Measurements from ENCODE around the gene LTA4H. TPM values are rescaled to one million over a fixed set of nuclear protein-coding genes. Genes with fewer than 3 reads are reported as not detected.
A peak's percentile ranks its signal among the peaks of the same experiment; 100 is the strongest.

LTA4H gene
- 10 to 100 TPM; 45.5 to 66.8 TPM for total RNA-seq
- polyA plus RNA-seq, result 10 to 100 TPM; 52.1 to 56.8 TPM
- long read RNA-seq, donor 1, transcript LTA4H-201 (19 exons, 2,139 nt), result major isoform, 212 of 263 reads
- long read RNA-seq, donor 1, partial matches to known transcripts, result 12 of 263 reads
- long read RNA-seq, donor 1, other reads (novel, unspliced or antisense), result 39 of 263 reads
- long read RNA-seq, donor 2, transcript LTA4H-201 (19 exons, 2,139 nt), result major isoform, 22 of 35 reads
- long read RNA-seq, donor 2, partial matches to known transcripts, result 3 of 35 reads
- long read RNA-seq, donor 2, other reads (novel, unspliced or antisense), result 10 of 35 reads

- Histone ChIP-seq H3K4me3 (ENCODE audit: low read length in 2 of 2) (peak within 1 kb of the TSS; percentile 73 to 81), H3K27ac (ENCODE audit: low read depth in 1 of 2, low read length in 2 of 2) (peak within 1 kb of the TSS in 1 of 2 donors; percentile 49), H3K9me3 (ENCODE audit: control insufficient read depth, low read length) (no peaks in the 10 kb centered on the region), H3K27me3 (ENCODE audit: control insufficient read depth in 1 of 2, insufficient read depth in 2 of 2, low read length in 1 of 2) (no peaks in the 10 kb centered on the region), H3K36me3 (ENCODE audit: control insufficient read depth in 1 of 2, insufficient read depth in 2 of 2, low read length in 1 of 2) (no peaks in the 10 kb centered on the region), H3K4me1 (ENCODE audit: control insufficient read depth in 1 of 2, insufficient read depth in 2 of 2, low read length in 2 of 2) (peaks cover 0 to 1% of the 10 kb centered on the region in 2 donors)
- ATAC-seq (ENCODE audit: low FRiP score), result peak; percentile 100
- WGBS, 2 donors, result 0 to 1% methylated on average over 54 to 55 of the region's 55 CpGs
- peak; percentile 97 to 98 for DNase-seq
- intact Hi-C loops (cut with DNase I), result no loop called here
Measured at GRCh38 chr12:96035283-96036236, at the start of gene LTA4H. TSS of gene LTA4H (minus strand) at chr12:96035587. CDS start at chr12:96035519, 68 bp downstream.

GRCh38 chr12:96084624-96085023 is 49.2 kb upstream of the LTA4H start:
- ATAC-seq (ENCODE audit: low FRiP score) (no peak), DNase-seq (no peak)
- Histone ChIP-seq H3K4me1 (ENCODE audit: control insufficient read depth in 1 of 2, insufficient read depth in 2 of 2, low read length in 2 of 2) (no peaks in the 10 kb centered on the region), H3K4me3 (ENCODE audit: low read length in 2 of 2) (no peak overlapping the region), H3K9me3 (ENCODE audit: control insufficient read depth, low read length) (no peaks in the 10 kb centered on the region), H3K27me3 (ENCODE audit: control insufficient read depth in 1 of 2, insufficient read depth in 2 of 2, low read length in 1 of 2) (no peaks in the 10 kb centered on the region), H3K27ac (ENCODE audit: low read depth in 1 of 2, low read length in 2 of 2) (no peak overlapping the region), H3K36me3 (ENCODE audit: control insufficient read depth in 1 of 2, insufficient read depth in 2 of 2, low read length in 1 of 2) (no peaks in the 10 kb centered on the region)
- 97 to 98% methylated on average over 2 of the region's 2 CpGs for WGBS, 2 donors
- intact Hi-C loops (cut with DNase I), result no loop called here

GRCh38 chr12:96083020-96083719 is 47.8 kb upstream of the LTA4H start:
- no peak overlapping the region for H3K27ac ChIP-seq (ENCODE audit: low read depth in 1 of 2, low read length in 2 of 2)
- H3K36me3 ChIP-seq (ENCODE audit: control insufficient read depth in 1 of 2, insufficient read depth in 2 of 2, low read length in 1 of 2), result no peaks in the 10 kb centered on the region
- WGBS, 2 donors, result 92 to 93% methylated on average over 9 of the region's 9 CpGs
- H3K27me3 ChIP-seq (ENCODE audit: control insufficient read depth in 1 of 2, insufficient read depth in 2 of 2, low read length in 1 of 2), result no peaks in the 10 kb centered on the region
- H3K9me3 ChIP-seq (ENCODE audit: control insufficient read depth, low read length), result no peaks in the 10 kb centered on the region
- H3K4me3 ChIP-seq (ENCODE audit: low read length in 2 of 2), result no peak overlapping the region
- intact Hi-C loops (cut with DNase I), result no loop called here
- ATAC-seq (ENCODE audit: low FRiP score) (no peak), DNase-seq (no peak)
- no peaks in the 10 kb centered on the region for H3K4me1 ChIP-seq (ENCODE audit: control insufficient read depth in 1 of 2, insufficient read depth in 2 of 2, low read length in 2 of 2)

- WGBS, 2 donors, result 92 to 96% methylated on average over 3 of the region's 3 CpGs
- ATAC-seq (ENCODE audit: low FRiP score), result no peak
- no peaks in the 10 kb centered on the region for H3K36me3 ChIP-seq (ENCODE audit: control insufficient read depth in 1 of 2, insufficient read depth in 2 of 2, low read length in 1 of 2)
- intact Hi-C loops (cut with DNase I), result no loop called here
- no peak overlapping the region for H3K27ac ChIP-seq (ENCODE audit: low read depth in 1 of 2, low read length in 2 of 2)
- DNase-seq, result no peak
- no peaks in the 10 kb centered on the region for H3K4me1 ChIP-seq (ENCODE audit: control insufficient read depth in 1 of 2, insufficient read depth in 2 of 2, low read length in 2 of 2)
- H3K9me3 ChIP-seq (ENCODE audit: control insufficient read depth, low read length), result no peaks in the 10 kb centered on the region
- H3K4me3 ChIP-seq (ENCODE audit: low read length in 2 of 2), result no peak overlapping the region
- no peaks in the 10 kb centered on the region for H3K27me3 ChIP-seq (ENCODE audit: control insufficient read depth in 1 of 2, insufficient read depth in 2 of 2, low read length in 1 of 2)
Measured at GRCh38 chr12:96081596-96081995, 46.2 kb upstream of the LTA4H start.

- ATAC-seq (ENCODE audit: low FRiP score), result peak; percentile 82
- H3K4me3 ChIP-seq (ENCODE audit: low read length in 2 of 2), result no peak overlapping the region
Measured at GRCh38 chr12:96078231-96079135, 43.1 kb upstream of the LTA4H start.

GRCh38 chr12:96077081-96077480 is 41.7 kb upstream of the LTA4H start:
- Histone ChIP-seq H3K4me3 (ENCODE audit: low read length in 2 of 2) (no peak overlapping the region), H3K27me3 (ENCODE audit: control insufficient read depth in 1 of 2, insufficient read depth in 2 of 2, low read length in 1 of 2) (no peaks in the 10 kb centered on the region), H3K27ac (ENCODE audit: low read depth in 1 of 2, low read length in 2 of 2) (no peak overlapping the region), H3K4me1 (ENCODE audit: control insufficient read depth in 1 of 2, insufficient read depth in 2 of 2, low read length in 2 of 2) (no peaks in the 10 kb centered on the region), H3K9me3 (ENCODE audit: control insufficient read depth, low read length) (no peaks in the 10 kb centered on the region), H3K36me3 (ENCODE audit: control insufficient read depth in 1 of 2, insufficient read depth in 2 of 2, low read length in 1 of 2) (no peaks in the 10 kb centered on the region)
- intact Hi-C loops (cut with DNase I), result no loop called here
- no peak for ATAC-seq (ENCODE audit: low FRiP score)
- DNase-seq, result no peak
- WGBS, 2 donors, result 87 to 89% methylated on average over 6 of the region's 6 CpGs

More at GRCh38 chr12:96078231-96079135, 43.1 kb upstream of the LTA4H start:
- peak in 1 of 2 donors; percentile 81 for DNase-seq
- intact Hi-C loops (cut with DNase I), result no loop called here
- Histone ChIP-seq H3K27ac (ENCODE audit: low read depth in 1 of 2, low read length in 2 of 2) (no peak overlapping the region), H3K27me3 (ENCODE audit: control insufficient read depth in 1 of 2, insufficient read depth in 2 of 2, low read length in 1 of 2) (no peaks in the 10 kb centered on the region), H3K4me1 (ENCODE audit: control insufficient read depth in 1 of 2, insufficient read depth in 2 of 2, low read length in 2 of 2) (no peaks in the 10 kb centered on the region), H3K9me3 (ENCODE audit: control insufficient read depth, low read length) (no peaks in the 10 kb centered on the region), H3K36me3 (ENCODE audit: control insufficient read depth in 1 of 2, insufficient read depth in 2 of 2, low read length in 1 of 2) (no peaks in the 10 kb centered on the region)
- WGBS, 2 donors, result 7 to 13% methylated on average over 15 of the region's 15 CpGs

GRCh38 chr12:96075560-96075959 is 40.2 kb upstream of the LTA4H start:
- intact Hi-C loops (cut with DNase I), result no loop called here
- Histone ChIP-seq H3K9me3 (ENCODE audit: control insufficient read depth, low read length) (no peaks in the 10 kb centered on the region), H3K4me1 (ENCODE audit: control insufficient read depth in 1 of 2, insufficient read depth in 2 of 2, low read length in 2 of 2) (no peaks in the 10 kb centered on the region), H3K36me3 (ENCODE audit: control insufficient read depth in 1 of 2, insufficient read depth in 2 of 2, low read length in 1 of 2) (no peaks in the 10 kb centered on the region), H3K27ac (ENCODE audit: low read depth in 1 of 2, low read length in 2 of 2) (no peak overlapping the region), H3K4me3 (ENCODE audit: low read length in 2 of 2) (no peak overlapping the region), H3K27me3 (ENCODE audit: control insufficient read depth in 1 of 2, insufficient read depth in 2 of 2, low read length in 1 of 2) (no peaks in the 10 kb centered on the region)
- ATAC-seq (ENCODE audit: low FRiP score), result no peak
- DNase-seq, result no peak
- 70 to 74% methylated on average over 2 of the region's 2 CpGs for WGBS, 2 donors
